ENCODE data around the gene KCND3. TPM values are rescaled to one million over a fixed set of nuclear protein-coding genes. Genes with fewer than 3 reads are reported as not detected.

The KCND3 gene
- total RNA-seq, 1 experiment from 2014 or later: 0.15 TPM

DNA sequence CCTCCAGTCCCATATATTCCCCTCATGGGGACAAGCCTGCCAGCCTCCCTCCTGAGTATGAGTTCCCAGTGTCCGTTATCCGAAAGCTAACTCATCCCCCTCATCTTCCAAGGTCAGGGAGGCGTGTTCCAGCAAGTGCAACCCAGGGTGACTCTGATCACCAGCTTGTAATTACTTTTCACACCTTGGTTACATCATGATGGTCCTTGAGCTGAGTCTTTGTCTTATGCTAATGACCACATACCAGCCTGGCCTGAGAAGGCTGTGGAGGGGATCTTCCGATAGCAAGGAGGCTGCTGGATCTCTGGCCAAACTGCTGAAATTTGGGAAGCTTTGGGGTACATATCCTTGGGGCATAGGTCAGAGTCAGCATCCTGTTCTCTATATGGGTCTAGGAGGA lies 134.2 kb downstream of the KCND3 start:
- no peak overlapping the region for H3K9ac ChIP-seq (ENCODE audit: extremely low read depth, insufficient read length, low read length)
- no peak overlapping the region for H3K4me3 Mint-ChIP-seq

More for the DNA sequence above, 134.2 kb downstream of the KCND3 start:
- H3K4ac ChIP-seq (ENCODE audit: low read depth, low read length): no peak overlapping the region
- no peak overlapping the region for H4K5ac ChIP-seq (ENCODE audit: insufficient read length, low read depth, low read length)
- H3K23ac ChIP-seq (ENCODE audit: insufficient read length, low read depth, low read length): no peak overlapping the region
- H3K4me1 ChIP-seq (ENCODE audit: insufficient read depth, low read length): peaks cover 13% of the 10 kb centered on the region; the same call in 1 of the 2 replicates
- H2BK20ac ChIP-seq (ENCODE audit: low read depth, low read length, poor library complexity, severe bottlenecking): no peak overlapping the region
- H3T11ph ChIP-seq (ENCODE audit: low read length): no peak overlapping the region
- no peaks in the 10 kb centered on the region; the same call in none of the 2 replicates for H3K27me3 Mint-ChIP-seq (ENCODE audit: low read depth)
- no peak overlapping the region for H2AFZ ChIP-seq (ENCODE audit: low read length)
- H4K91ac ChIP-seq (ENCODE audit: insufficient read length, low read depth, low read length): no peak overlapping the region
- no peak overlapping the region for H3K18ac ChIP-seq (ENCODE audit: insufficient read length, low read depth, low read length)
- no peak overlapping the region for H3K27ac ChIP-seq (ENCODE audit: insufficient read length, low read depth, low read length)
- peaks cover 41 to 42% of the 10 kb centered on the region in 2 experiments for H3K4me1 Mint-ChIP-seq
- no peak overlapping the region for H3K4me2 ChIP-seq (ENCODE audit: insufficient read depth, insufficient read length, low read length)
- no peak overlapping the region for H3K56ac ChIP-seq (ENCODE audit: insufficient read length, low read depth, low read length)
- TF ChIP-seq, protein P1, sequence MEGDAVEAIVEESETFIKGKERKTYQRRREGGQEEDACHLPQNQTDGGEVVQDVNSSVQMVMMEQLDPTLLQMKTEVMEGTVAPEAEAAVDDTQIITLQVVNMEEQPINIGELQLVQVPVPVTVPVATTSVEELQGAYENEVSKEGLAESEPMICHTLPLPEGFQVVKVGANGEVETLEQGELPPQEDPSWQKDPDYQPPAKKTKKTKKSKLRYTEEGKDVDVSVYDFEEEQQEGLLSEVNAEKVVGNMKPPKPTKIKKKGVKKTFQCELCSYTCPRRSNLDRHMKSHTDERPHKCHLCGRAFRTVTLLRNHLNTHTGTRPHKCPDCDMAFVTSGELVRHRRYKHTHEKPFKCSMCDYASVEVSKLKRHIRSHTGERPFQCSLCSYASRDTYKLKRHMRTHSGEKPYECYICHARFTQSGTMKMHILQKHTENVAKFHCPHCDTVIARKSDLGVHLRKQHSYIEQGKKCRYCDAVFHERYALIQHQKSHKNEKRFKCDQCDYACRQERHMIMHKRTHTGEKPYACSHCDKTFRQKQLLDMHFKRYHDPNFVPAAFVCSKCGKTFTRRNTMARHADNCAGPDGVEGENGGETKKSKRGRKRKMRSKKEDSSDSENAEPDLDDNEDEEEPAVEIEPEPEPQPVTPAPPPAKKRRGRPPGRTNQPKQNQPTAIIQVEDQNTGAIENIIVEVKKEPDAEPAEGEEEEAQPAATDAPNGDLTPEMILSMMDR (conservative IDR thresholded peaks at IDR 0.05): 0 out of 3 replicates have a peak, but pooled peaks have one; percentile 15
- H3K36me3 Mint-ChIP-seq (ENCODE audit: insufficient read depth in 1 of 3, low read depth in 3 of 3): no peaks in the 10 kb centered on the region; a peak in 1 of 7 replicates
- H3K14ac ChIP-seq (ENCODE audit: insufficient read depth, low read length): no peak overlapping the region
- H3K9me3 Mint-ChIP-seq: no peaks in the 10 kb centered on the region; a peak in 1 of 5 replicates
- no peaks in the 10 kb centered on the region for H3K9me3 ChIP-seq (ENCODE audit: control insufficient read depth, low read depth, low read length)
- no peak overlapping the region for H2BK15ac ChIP-seq (ENCODE audit: low read depth, low read length)
- H2AK5ac ChIP-seq (ENCODE audit: insufficient read length, low read length): no peak overlapping the region
- H3K79me2 ChIP-seq (ENCODE audit: insufficient read depth, low read length): no peaks in the 10 kb centered on the region
- H3K27me3 ChIP-seq (ENCODE audit: insufficient read depth, low read length): no peaks in the 10 kb centered on the region
- H3K79me1 ChIP-seq (ENCODE audit: insufficient read depth, low read depth, low read length, poor library complexity, severe bottlenecking): no peaks in the 10 kb centered on the region
- H4K8ac ChIP-seq (replicated peaks; ENCODE audit: insufficient read length, low read depth, low read length): no peak overlapping the region
- H3K27ac Mint-ChIP-seq: no peak overlapping the region
- no peak overlapping the region for H2BK120ac ChIP-seq (ENCODE audit: low read depth, low read length, poor library complexity, severe bottlenecking)
- WGBS (ENCODE audit: extremely low coverage, insufficient read length, low lambda C conversion rate): no CpG with 5 or more reads among the region's 4 CpGs
- no peaks in the 10 kb centered on the region for H4K20me1 ChIP-seq (ENCODE audit: control insufficient read depth, insufficient read depth, insufficient read length)
- H2BK5ac ChIP-seq (ENCODE audit: insufficient read length, low read length): no peak overlapping the region
- H2BK12ac ChIP-seq (ENCODE audit: insufficient read length, low read depth, low read length): no peak overlapping the region
- H3K23me2 ChIP-seq (ENCODE audit: insufficient read length, low read depth, low read length, poor library complexity, severe bottlenecking): no peaks in the 10 kb centered on the region
- no peak for DNase-seq

All from H9 (cell line).